HG02973 (cell line): Measurements from ENCODE around the gene FBXO30.

Source experiments
- ATAC-seq: cut with Tn5 transposase; IDR thresholded peaks from one replicate; pipeline ENCODE4 v1.9.1; 2021; ENCODE audit warnings: moderate library complexity; ENCODE audit not compliant: unreplicated experiment

Gene FBXO30, protein sequence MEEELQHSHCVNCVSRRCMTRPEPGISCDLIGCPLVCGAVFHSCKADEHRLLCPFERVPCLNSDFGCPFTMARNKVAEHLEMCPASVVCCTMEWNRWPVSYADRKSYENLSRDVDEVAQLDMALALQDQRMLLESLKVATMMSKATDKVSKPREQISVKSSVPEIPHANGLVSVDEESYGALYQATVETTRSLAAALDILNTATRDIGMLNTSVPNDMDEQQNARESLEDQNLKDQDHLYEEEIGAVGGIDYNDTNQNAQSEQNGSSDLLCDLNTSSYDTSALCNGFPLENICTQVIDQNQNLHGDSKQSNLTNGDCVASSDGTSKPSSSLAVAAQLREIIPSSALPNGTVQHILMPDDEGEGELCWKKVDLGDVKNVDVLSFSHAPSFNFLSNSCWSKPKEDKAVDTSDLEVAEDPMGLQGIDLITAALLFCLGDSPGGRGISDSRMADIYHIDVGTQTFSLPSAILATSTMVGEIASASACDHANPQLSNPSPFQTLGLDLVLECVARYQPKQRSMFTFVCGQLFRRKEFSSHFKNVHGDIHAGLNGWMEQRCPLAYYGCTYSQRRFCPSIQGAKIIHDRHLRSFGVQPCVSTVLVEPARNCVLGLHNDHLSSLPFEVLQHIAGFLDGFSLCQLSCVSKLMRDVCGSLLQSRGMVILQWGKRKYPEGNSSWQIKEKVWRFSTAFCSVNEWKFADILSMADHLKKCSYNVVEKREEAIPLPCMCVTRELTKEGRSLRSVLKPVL

DNA sequence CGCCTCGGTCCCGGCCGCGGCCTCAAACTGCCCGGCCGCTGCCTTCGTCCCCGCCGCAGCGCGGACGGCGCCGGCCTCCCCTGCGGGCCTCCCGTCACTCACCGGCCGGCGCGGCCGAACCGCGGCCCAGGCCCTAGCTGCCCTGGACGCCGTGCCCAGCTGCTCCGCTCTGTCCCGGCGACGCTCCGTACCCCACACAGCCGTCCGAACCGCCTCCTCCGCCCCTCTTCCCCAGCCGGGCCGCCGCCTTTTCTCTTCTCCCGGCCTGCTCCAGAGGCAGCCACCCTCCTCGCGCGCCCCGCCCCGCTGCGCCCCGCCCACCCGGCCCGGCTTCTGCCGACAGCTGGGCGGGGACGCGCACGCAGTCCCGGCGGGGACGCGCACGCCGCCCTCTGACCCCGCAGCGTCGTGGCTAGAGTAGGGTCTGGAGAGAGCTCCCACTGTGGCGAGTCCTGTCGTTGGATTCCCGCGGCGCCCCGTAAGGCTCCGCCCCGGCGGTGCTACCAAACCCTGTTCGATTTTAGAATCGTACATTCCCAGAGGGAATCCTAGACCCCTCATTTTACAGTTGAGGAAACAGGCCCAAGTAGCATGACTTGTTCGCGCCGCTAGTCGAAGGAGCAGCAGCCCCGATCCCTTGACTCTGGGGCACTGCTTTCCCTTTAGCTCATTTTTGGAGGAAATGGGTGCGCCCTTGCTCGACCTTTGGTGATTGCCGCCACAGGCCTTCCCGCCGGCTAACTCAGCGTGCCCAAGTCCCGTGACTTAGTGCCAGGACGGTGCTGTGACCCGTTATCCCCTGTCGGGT, at the start of gene FBXO30:
Gene FBXO30, minus strand, starts transcription at position 295 of the 808 bp plus-strand sequence. CDS start 8,390 bp downstream, outside the sequence.
- peak; percentile 68 for ATAC-seq

DNA sequence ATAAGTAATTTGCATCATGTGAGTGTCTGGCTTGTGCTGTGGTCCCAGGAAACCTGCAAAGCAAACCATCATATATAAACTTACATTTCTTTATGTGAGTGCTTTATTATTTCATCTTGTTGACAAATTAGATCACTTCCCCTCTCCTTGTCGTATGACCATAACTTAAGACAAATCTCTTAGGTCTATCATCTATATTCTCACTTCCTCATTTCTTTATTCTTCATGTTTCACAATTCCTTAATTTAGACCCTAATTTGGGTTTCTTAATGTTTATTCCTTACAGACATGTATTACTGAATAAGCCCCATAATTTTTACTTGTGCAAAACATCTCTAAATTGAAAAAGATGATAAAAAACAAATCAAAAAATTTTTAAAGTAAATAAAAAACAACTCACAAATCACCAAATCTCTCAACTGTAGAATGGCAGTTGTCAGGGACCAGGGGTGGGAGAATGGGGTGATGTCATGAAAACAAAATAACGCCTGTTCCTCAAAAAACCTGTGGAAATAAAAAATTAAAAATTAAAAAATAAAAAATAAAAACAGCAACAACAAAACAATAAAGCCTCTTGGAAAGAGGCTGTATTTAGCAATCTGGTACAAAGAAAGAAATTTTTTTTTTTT, 49.5 kb upstream of the FBXO30 start:
- ATAC-seq: peak; percentile 35

GRCh38 chr6:145863366-145863765, 48.8 kb upstream of the FBXO30 start:
- no peak for ATAC-seq

- no peak for ATAC-seq
These were observed 46.0 kb upstream of the FBXO30 start for GRCh38 chr6:145860562-145860961.

DNA sequence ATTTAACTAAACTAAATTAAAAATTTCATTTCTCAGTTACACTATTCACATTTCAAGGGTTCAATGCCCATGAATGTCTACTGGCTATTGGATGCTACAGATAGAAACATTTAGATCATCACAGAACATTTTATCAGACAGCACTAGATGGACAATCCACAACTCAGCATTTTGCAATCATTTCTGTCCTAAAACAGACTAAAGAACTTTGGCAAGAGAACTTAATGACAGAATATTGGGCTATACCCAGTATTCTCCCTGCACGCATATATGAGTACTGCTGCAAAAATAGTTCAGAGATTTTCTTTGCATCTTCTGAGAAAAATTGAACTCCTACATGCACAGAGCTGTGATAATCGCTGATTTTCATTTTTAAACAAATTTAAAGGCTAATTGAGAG, 36.1 kb upstream of the FBXO30 start:
- ATAC-seq: no peak

- ATAC-seq: no peak
These were observed 33.9 kb upstream of the FBXO30 start for GRCh38 chr6:145848541-145848940.

DNA sequence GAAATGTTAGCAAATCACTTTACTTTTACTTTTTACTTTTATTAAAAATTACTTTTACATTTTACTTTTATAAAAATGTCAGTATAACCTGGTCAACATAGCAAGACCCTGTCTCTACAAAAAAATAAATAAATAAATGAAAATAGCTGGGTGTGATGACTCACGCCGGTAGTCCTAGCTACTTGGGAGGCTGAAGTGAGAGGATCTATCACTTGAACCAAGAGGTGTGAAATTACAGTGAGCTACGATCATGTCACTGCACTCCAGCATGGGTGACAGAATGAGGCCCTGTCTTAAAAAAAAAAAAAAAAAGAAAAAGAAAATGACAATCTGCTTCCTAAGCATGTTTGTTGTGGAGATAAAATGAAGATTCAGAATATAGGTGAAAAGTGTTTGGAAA, 31.0 kb upstream of the FBXO30 start:
- no peak for ATAC-seq

DNA sequence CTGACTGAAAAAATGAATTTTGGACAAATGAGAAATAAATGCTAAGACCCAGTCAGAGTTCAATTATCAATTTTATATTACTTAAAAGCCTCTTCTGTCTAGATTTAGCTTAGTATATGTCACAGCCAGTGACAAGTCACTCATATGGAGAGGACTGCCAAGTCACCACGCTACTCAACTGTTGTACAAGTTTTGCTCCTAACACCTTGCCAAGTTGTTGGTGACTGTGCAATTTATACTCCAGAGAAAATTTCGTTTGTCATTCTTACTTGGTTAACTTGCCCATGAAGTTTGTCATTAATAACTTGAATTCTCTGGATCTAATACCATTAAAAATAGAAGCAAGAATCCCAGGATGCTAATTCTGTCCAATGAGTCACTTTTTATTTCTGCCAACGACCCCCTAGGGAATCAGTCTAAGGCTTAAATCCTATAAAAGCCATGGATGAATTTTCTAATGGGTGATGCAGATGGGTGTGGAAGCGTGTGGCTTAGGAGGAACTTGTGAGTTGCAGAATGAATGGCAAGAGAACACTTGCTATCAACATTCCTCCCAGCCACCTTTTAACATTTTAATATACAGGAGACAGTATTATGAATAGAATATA, 30.4 kb upstream of the FBXO30 start:
- no peak for ATAC-seq

GRCh38 chr6:145842693-145843546, 28.3 kb upstream of the FBXO30 start:
- ATAC-seq: no peak

DNA sequence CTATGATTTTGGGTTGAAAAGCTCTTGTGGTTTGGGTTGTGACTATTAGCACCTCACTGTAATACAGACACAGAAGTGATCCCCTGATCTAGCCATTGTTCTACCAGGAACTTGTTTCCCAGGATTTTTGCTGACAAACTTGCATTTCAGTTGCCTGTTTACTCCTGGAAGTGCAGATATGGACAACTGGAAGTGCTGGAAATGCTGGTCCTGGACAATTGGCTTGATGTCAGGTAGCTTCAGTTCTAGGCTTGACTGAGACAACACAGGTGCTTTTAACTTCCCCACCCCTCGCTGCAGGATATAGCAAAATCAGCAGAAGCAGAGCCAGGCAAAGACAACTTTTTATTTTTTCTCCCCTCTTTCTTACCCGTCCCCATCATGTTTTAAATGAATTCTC, 27.1 kb upstream of the FBXO30 start:
- ATAC-seq: no peak

DNA sequence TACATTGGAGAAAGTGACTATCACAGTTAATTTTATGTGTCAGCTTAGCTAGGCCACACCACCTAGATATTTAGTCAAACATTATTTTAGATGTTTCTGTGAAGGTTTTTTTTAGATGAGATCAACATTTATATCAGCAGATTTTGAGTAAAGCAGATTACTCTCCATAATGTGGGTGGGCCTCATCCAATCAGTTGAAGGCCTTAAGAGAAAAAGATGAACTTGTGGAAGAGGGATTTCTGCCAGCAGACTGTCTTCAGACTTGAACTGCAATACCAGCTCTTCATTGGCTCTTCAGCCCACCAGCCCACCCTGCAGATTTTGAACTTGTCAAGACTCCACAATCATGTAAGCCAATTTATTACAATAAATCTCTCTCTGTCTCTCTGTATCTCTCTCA, 25.1 kb upstream of the FBXO30 start:
- no peak for ATAC-seq

- ATAC-seq: no peak
These were observed 23.7 kb upstream of the FBXO30 start for GRCh38 chr6:145838305-145838704.

DNA sequence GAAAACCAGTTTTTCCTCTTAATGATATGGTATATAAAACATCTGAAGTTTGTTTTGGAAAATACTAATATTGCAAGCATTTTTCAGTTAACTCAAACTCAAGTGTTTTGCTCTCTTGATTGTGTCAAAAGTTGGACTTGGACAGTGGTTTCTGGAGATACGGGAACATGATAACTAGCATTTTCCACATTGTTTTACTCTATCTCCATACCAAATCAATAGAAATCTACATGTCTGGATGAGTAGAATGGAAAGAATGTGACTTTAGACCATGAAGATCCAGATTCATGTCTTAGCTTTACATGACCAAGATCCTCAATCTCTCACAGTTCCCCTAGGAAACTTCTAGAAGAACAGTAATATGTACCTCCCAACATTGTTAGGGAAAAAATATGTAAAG, 22.2 kb upstream of the FBXO30 start:
- ATAC-seq: no peak

GRCh38 chr6:145836170-145836569, 21.6 kb upstream of the FBXO30 start:
- no peak for ATAC-seq

DNA sequence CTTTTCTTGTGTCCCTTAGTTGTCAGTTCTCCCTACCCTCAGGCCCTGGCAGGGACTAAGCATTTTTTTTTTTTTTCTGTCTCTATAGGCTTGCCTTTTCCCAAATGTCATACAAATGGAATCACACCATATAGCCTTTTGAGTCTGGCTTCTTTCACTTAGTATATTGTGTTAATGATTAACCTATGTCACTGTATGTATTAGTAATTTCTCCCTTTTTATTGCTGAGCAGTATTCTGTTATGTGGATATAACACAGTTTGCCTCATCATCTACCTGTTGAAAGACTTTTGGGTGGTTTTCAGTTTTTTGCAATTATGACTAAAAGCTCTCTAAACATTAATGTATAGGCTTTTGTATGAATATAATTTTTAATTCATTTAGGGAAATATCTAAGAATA, 16.0 kb upstream of the FBXO30 start:
- ATAC-seq: no peak

GRCh38 chr6:145829950-145830349, 15.4 kb upstream of the FBXO30 start:
- no peak for ATAC-seq

DNA sequence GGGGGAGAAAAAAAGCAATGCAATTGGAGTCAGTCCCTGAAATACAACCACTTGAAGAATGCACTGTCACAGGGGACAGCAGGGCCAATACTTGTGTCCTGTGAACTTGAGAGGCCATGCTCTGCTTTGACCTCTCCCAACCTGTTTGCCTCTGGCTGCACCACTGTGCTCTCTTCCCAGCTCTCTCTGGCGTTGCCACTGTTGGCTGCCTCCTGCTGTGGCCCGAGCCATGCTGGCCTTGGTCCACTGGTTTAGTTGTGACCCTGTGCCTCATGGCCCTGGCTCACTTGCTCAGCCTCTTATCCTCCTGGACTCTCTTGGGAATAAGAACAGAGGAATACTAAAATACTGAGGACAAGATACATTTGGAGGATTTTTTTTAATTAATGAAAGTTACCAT, 14.5 kb upstream of the FBXO30 start:
- no peak for ATAC-seq

- ATAC-seq: no peak
These were observed 9.7 kb upstream of the FBXO30 start for GRCh38 chr6:145824344-145824743.

DNA sequence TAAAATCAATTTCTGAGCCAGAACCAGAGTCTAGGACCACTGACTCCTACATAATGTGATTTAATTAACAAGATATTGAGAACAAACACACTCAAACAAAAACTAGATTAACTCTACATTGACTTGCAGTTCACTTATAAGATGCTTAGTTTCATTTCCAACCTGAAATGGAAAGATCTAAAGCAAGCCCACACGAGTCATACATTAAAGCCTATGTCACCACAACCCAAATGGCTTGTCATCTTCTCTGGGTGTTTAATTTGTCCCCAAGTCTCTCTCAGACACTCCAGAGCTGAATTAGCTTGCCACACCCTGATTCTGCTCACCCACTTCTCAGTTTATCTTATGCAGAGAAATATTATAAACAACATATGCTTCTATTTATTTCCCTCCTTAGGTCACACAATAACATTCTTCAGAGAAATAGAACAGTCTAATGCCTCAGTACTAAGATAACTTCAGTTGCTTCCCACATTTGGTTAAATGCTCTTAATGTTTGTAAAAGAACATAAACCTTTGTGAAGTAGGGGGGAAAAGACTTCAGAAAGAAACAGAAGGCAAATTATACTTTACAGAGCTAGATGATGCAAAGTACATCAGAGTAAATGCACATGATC, 8.8 kb upstream of the FBXO30 start:
- ATAC-seq: no peak
